Type B pancreatic cell (in vitro differentiated cells): ENCODE measurements around the gene IPO5. TPM values are rescaled to one million over a fixed set of nuclear protein-coding genes. Genes with fewer than 3 reads are reported as not detected.

Experiments
- DNase-seq: peaks from one replicate; pipeline ENCODE4 v3.0.0; 2021; ENCODE audit warnings: mixed read lengths; ENCODE audit not compliant: unreplicated experiment; ENCODE audit errors: extremely low spot score
- H3K27ac Mint-ChIP-seq: 2 replicates; pipeline ENCODE4 v1.8.0; 2021; ENCODE audit warnings: mild to moderate bottlenecking, mixed read lengths
- H3K27me3 Mint-ChIP-seq: 2 replicates; pipeline ENCODE4 v1.8.0; 2021; ENCODE audit warnings: mixed read lengths
- H3K36me3 Mint-ChIP-seq: 2 replicates; pipeline ENCODE4 v1.8.0; 2021; ENCODE audit warnings: mixed read lengths
- H3K4me1 Mint-ChIP-seq: one replicate; pipeline ENCODE4 v1.8.0; 2021; ENCODE audit warnings: mixed read lengths; ENCODE audit not compliant: unreplicated experiment
- H3K4me3 Mint-ChIP-seq: 2 replicates; pipeline ENCODE4 v1.8.0; 2021; ENCODE audit warnings: mild to moderate bottlenecking, mixed read lengths
- H3K9me3 Mint-ChIP-seq: 2 replicates; pipeline ENCODE4 v1.8.0; 2021; ENCODE audit warnings: mixed read lengths
- total RNA-seq: library from RNA; stranded (reverse); gene quantifications from 2 replicates; pipeline ENCODE4 v1.2.1, GENCODE V29; 2021; ENCODE audit warnings: low replicate concordance
- TF ChIP-seq, protein P1 (sequence below): fragments of 200-600 bp; sonication (generic); conservative IDR thresholded peaks from 2 replicates; pipeline ENCODE4 v1.5.0; 2021; ENCODE audit warnings: antibody characterized with exemption, mild to moderate bottlenecking

Gene IPO5
- total RNA-seq, 1 donor from 2014 or later: 202 TPM

DNA sequence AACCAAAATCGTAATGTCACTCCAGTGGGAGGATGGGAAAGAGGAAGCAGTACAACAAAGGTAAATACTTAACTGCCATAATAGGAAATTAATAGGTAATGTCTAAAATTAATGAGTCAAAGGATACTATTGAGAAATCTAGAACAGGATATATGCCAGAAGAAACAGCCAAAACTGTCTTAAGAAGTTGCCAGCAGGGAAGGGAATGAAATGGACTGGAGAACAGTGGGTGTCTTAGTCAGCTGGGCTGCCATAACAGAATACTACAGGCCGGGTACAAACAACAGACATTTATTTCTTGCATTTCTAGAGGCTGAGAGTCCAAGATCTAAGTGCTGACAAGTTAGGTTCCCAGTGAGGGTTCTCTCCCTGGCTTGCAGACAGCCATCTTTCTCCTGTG lies 40.3 kb upstream of the IPO5 start:
- DNase-seq: no peak
- no peak overlapping the region for H3K4me3 Mint-ChIP-seq
- no peaks in the 10 kb centered on the region for H3K36me3 Mint-ChIP-seq
- no peak overlapping the region for H3K27ac Mint-ChIP-seq
- peaks cover 19% of the 10 kb centered on the region for H3K9me3 Mint-ChIP-seq
- no peaks in the 10 kb centered on the region for H3K4me1 Mint-ChIP-seq
- no peaks in the 10 kb centered on the region for H3K27me3 Mint-ChIP-seq
- TF ChIP-seq, protein P1, sequence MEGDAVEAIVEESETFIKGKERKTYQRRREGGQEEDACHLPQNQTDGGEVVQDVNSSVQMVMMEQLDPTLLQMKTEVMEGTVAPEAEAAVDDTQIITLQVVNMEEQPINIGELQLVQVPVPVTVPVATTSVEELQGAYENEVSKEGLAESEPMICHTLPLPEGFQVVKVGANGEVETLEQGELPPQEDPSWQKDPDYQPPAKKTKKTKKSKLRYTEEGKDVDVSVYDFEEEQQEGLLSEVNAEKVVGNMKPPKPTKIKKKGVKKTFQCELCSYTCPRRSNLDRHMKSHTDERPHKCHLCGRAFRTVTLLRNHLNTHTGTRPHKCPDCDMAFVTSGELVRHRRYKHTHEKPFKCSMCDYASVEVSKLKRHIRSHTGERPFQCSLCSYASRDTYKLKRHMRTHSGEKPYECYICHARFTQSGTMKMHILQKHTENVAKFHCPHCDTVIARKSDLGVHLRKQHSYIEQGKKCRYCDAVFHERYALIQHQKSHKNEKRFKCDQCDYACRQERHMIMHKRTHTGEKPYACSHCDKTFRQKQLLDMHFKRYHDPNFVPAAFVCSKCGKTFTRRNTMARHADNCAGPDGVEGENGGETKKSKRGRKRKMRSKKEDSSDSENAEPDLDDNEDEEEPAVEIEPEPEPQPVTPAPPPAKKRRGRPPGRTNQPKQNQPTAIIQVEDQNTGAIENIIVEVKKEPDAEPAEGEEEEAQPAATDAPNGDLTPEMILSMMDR: no peak

DNA sequence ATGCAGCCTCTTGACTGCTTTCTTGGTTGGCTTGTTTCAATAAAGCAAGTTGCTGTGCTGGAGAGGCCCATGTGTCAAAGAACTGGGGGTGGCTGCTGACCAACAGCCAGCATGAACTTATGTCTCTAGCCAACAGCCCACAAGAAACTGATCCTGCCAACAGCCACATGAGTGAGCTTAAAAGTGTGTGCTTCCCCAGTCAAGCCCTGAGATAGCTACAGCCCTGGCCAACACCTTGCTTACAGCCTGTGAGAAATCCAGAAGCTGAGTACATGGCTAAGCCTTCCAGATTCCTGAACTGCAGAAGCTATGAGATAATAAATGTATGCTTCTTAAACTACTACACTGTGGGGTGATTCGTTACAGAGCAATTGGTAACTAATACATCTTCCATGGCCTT lies 38.9 kb upstream of the IPO5 start:
- Mint-ChIP-seq H3K27ac (no peak overlapping the region), H3K36me3 (no peaks in the 10 kb centered on the region), H3K9me3 (peaks cover 19% of the 10 kb centered on the region), H3K4me3 (no peak overlapping the region), H3K4me1 (no peaks in the 10 kb centered on the region), H3K27me3 (no peaks in the 10 kb centered on the region)
- TF ChIP-seq, protein P1: no peak
- DNase-seq: no peak

DNA sequence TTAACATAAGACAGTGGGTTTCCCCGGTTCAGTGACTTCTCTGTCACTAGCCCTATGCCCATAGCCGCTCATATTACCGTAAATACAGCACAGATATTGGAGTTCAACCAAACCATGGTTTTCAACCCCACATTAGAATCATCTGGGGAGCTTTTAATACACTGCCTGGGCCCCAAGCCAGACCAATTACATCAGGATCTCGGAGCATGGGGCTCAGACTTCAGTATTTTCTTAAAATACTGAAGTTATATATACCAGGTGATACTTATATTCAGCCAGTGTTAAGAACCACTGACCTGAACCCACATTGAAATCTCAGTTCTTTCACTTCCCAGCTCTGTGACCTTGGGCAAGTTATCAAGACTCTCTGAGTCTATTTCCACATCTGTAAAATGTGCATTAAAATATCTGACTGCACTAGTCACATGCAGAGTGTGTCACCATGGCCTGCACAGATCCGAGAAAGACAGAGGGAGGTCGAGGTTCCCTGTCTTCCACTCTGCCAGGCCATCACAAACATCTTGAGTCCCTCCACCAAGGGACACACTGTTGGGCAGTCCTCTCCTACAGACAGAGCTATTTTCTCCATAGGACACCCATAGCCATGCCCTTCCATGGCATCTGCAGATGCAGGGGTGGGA lies 32.2 kb upstream of the IPO5 start:
- Mint-ChIP-seq H3K4me3 (no peak overlapping the region), H3K27me3 (peaks cover 3% of the 10 kb centered on the region), H3K27ac (no peak overlapping the region), H3K36me3 (no peaks in the 10 kb centered on the region), H3K4me1 (no peaks in the 10 kb centered on the region), H3K9me3 (peaks cover 3% of the 10 kb centered on the region)
- no peak for DNase-seq
- TF ChIP-seq, protein P1: no peak

DNA sequence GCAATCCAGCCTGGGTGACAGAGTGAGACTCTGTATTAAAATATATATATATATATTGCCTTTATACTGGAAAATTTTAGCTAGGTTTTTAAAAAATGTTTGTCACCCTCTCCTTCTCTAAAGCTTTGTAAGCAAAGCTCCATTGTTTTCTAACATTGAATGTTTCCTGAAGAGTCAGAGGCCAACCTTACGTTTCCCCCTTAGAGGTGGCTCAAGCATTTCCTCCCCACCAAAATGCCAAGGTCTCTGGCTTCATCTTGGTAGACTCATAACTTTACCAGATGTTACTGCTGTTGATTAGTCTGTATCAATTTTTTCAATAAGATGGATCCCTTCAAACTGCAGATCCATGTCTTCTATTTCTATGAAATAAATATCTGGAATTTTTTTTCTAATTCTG lies 25.2 kb upstream of the IPO5 start:
- Mint-ChIP-seq H3K4me3 (no peak overlapping the region), H3K9me3 (no peaks in the 10 kb centered on the region), H3K27me3 (no peaks in the 10 kb centered on the region), H3K4me1 (no peaks in the 10 kb centered on the region), H3K36me3 (no peaks in the 10 kb centered on the region), H3K27ac (no peak overlapping the region)
- no peak for DNase-seq
- TF ChIP-seq, protein P1: no peak

DNA sequence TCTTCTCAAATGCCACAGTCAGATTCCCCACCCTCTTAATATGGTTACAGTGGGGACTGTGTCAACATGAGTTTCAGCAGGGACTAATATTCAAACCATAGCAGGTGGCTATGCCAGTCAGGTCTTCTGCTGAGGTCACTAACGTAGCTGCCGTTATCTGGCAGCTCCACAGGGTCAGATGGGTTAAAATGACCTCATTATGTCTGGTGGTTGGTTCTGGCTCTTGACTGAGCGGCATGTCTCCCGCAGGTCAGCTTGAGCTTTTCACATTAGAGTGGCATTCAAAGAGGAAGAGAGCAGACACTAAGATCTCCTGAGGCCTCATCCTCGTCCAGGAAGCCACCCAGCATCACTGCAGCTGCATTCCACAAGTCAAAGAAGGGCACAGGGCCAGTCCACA lies 21.4 kb upstream of the IPO5 start:
- Mint-ChIP-seq H3K27ac (no peak overlapping the region), H3K4me3 (no peak overlapping the region), H3K4me1 (peaks cover 10% of the 10 kb centered on the region)

More for the DNA sequence above, 21.4 kb upstream of the IPO5 start:
- no peaks in the 10 kb centered on the region for H3K9me3 Mint-ChIP-seq
- DNase-seq: no peak
- H3K36me3 Mint-ChIP-seq: no peaks in the 10 kb centered on the region
- TF ChIP-seq, protein P1: no peak
- no peaks in the 10 kb centered on the region for H3K27me3 Mint-ChIP-seq
